HTERT RPE-1 (cell line): ENCODE data around the gene CRYBB1.

Source experiments
- in situ Hi-C: fragments of 300-500 bp; cut with MboI; formaldehyde crosslinking; loops from 4 replicates; pipeline ENCODE4 v1.14.3; 2020; ENCODE audit warnings: low sequenced_read_pairs

CRYBB1 gene

GRCh38 chr22:26617271-26618199, at the start of gene CRYBB1:
CRYBB1 (minus strand) TSS chr22:26618027; CDS start chr22:26616319, 1,708 bp downstream.
- in situ Hi-C loops, result no loop called here

- in situ Hi-C loops, result no loop called here
Measured at GRCh38 chr22:26667140-26667539, 49.3 kb upstream of the CRYBB1 start.

- in situ Hi-C loops, result no loop called here
Measured at GRCh38 chr22:26665813-26666231, 48.0 kb upstream of the CRYBB1 start.

GRCh38 chr22:26663374-26663923, 45.6 kb upstream of the CRYBB1 start:
- in situ Hi-C loops, result no loop called here

- in situ Hi-C loops, result no loop called here
Measured at GRCh38 chr22:26662160-26662559, 44.3 kb upstream of the CRYBB1 start.

GRCh38 chr22:26660961-26661578, 43.2 kb upstream of the CRYBB1 start:
- in situ Hi-C loops, result no loop called here

- in situ Hi-C loops, result no loop called here
Measured at GRCh38 chr22:26660356-26660755, 42.5 kb upstream of the CRYBB1 start.

- in situ Hi-C loops, result no loop called here
Measured at GRCh38 chr22:26658671-26659478, 41.0 kb upstream of the CRYBB1 start.

- in situ Hi-C loops, result no loop called here
Measured at GRCh38 chr22:26658161-26658560, 40.3 kb upstream of the CRYBB1 start.

- in situ Hi-C loops, result no loop called here
Measured at GRCh38 chr22:26656891-26657851, 39.3 kb upstream of the CRYBB1 start, which contains the start of gene MIAT. MIAT (plus strand) TSS chr22:26657588.

GRCh38 chr22:26651815-26652214, 34.0 kb upstream of the CRYBB1 start:
- in situ Hi-C loops, result no loop called here

- in situ Hi-C loops, result no loop called here
Measured at GRCh38 chr22:26650722-26651421, 33.0 kb upstream of the CRYBB1 start.

- in situ Hi-C loops, result no loop called here
Measured at GRCh38 chr22:26648528-26649388, 30.9 kb upstream of the CRYBB1 start.

GRCh38 chr22:26648011-26648497, 30.2 kb upstream of the CRYBB1 start:
- in situ Hi-C loops, result no loop called here

GRCh38 chr22:26646158-26646557, 28.3 kb upstream of the CRYBB1 start:
- in situ Hi-C loops, result no loop called here

- in situ Hi-C loops, result no loop called here
Measured at GRCh38 chr22:26643418-26644100, 25.7 kb upstream of the CRYBB1 start.
